Ovary (tissue), 9 donors: ENCODE results near the gene CYP27B1. TPM values are rescaled to one million over a fixed set of nuclear protein-coding genes. Genes with fewer than 3 reads are reported as not detected.
A peak's percentile ranks its signal among the peaks of the same experiment; 100 is the strongest.

ENCODE experiments used
- DNase-seq, 5 donors: peaks; one replicate each; pipeline ENCODE4 v3.0.0-alpha.2; 2019 to 2020
- H3K27ac ChIP-seq, 2 donors: fragments of 200-600 bp; one replicate each; pipeline versions ENCODE4 v1.5.1 to v1.8.0; 2019 to 2022
- H3K27me3 ChIP-seq: fragments of 200-600 bp; one replicate; pipeline ENCODE4 v1.8.0; 2022
- H3K36me3 ChIP-seq: fragments of 200-600 bp; sonication (generic); one replicate; pipeline ENCODE4 v1.5.1; 2019
- H3K4me1 ChIP-seq: one replicate; pipeline ENCODE4 v1.8.1; 2013; ENCODE audit warnings: mild to moderate bottlenecking, moderate library complexity; ENCODE audit not compliant: insufficient read depth
- H3K4me3 ChIP-seq: fragments of 200-600 bp; sonication (generic); one replicate; pipeline ENCODE4 v1.5.1; 2017
- H3K9me3 ChIP-seq, 2 donors: fragments of 200-600 bp in 1 of 2; sonication (generic) in 1 of 2; one replicate each; pipeline versions ENCODE4 v1.5.1 to v1.8.1; 2013 to 2019; ENCODE audit warnings: mild to moderate bottlenecking in 1 of 2, moderate library complexity in 1 of 2
- CTCF ChIP-seq, 3 donors: fragments of 450-650 bp in 2 of 3; fragments of 200-600 bp in 1 of 3; IDR thresholded peaks; one replicate each; pipeline versions ENCODE4 v1.5.1 to v1.8.0; 2016 to 2022; ENCODE audit warnings: antibody characterized with exemption in 3 of 3, mild to moderate bottlenecking in 1 of 3
- EP300 ChIP-seq: sonication (generic); formaldehyde crosslinking; IDR thresholded peaks from one replicate; pipeline ENCODE4 v1.6.1; 2017; ENCODE audit warnings: antibody characterized with exemption
- POLR2A ChIP-seq: fragments of 450-650 bp; IDR thresholded peaks from one replicate; pipeline ENCODE4 v1.6.1; 2017; ENCODE audit warnings: antibody characterized with exemption, mild to moderate bottlenecking, moderate library complexity
- WGBS, 3 donors: extraction: QIAGEN DNeasy Blood & Tissue Kit in 1 of 3; methylation state at CpG; one replicate each; pipeline versions ENCODE4 v1.1.5 to v1.1.7; 2013 to 2017; 5-methylcytosine and 5-hydroxymethylcytosine counted together
- intact Hi-C, 4 donors: fragments of 100-400 bp; cut with DNase I; formaldehyde crosslinking; loops; one replicate each; pipeline versions ENCODE4 v1.11.0 to v1.15.1; 2022 to 2023
- polyA plus RNA-seq, 2 donors: library from polyadenylated mRNA; stranded (reverse); fragments of 200-250 nt in 1 of 2; fragments of 350-450 nt in 1 of 2; fragmentation: Illumina TruSeq in 1 of 2; extraction: RNeasy Lipid Tissue Mini Kit (QIAGEN cat#74804) in 1 of 2; gene quantifications; one replicate each; pipeline ENCODE4 v1.2.3, GENCODE V29; 2013 to 2014
- total RNA-seq, 7 donors: library from RNA; depleted of rRNA in 2 of 7; stranded (reverse); fragments of >200 nt in 2 of 7; fragmentation: NEBNext Ultra II Directional in 3 of 7; extraction: Animal tissue kit (Norgen Biotek cat#: 25700) in 3 of 7; gene quantifications; one replicate each; pipeline versions ENCODE4 v1.1.0 to v1.2.4, GENCODE V29; 2016 to 2023
- donor health status: DM: no; HTN: no; CAD: no; lungs with moderate emphysema.
- donor health status: DM: no; HTN: no; CAD: no.
- donor health status: Bipolar disorder and iron deficiency.
- donor health status: DM: yes; HTN: yes; CAD: no.
- donor health status: DM: no; HTN: no; CAD: no.
- donor health status: DM: yes; HTN: yes; CAD: no.

Gene CYP27B1
- total and polyA plus RNA-seq, 9 donors, result 0.12 to 2.5 (median 0.92) TPM

GRCh38 chr12:57732270-57732669 is 34.6 kb downstream of the CYP27B1 start:
- peaks cover 3% of the 10 kb centered on the region for H3K27me3 ChIP-seq
- H3K27ac ChIP-seq, result no peak overlapping the region
- no peaks in the 10 kb centered on the region for H3K9me3 ChIP-seq
- WGBS, 3 donors, result 79 to 89% (median 87%) methylated on average over 4 of the region's 4 CpGs
- peaks cover 3% of the 10 kb centered on the region for H3K4me1 ChIP-seq
- TF ChIP-seq CTCF (IDR thresholded peaks at IDR 0.05), result no peak
- no peak for TF ChIP-seq POLR2A
- TF ChIP-seq EP300, result no peak
- H3K36me3 ChIP-seq, result no peaks in the 10 kb centered on the region
- intact Hi-C loops, result loop anchor here in 1 of 4 donors (5.0 kb wide), 1 partner anchor 705 kb away; no protein-coding TSS in a partner anchor
- no peak for DNase-seq
- H3K4me3 ChIP-seq, result no peak overlapping the region

- H3K4me3 ChIP-seq, result no peak overlapping the region
- WGBS, 3 donors, result 79 to 81% (median 81%) methylated on average over 19 of the region's 19 CpGs
- H3K36me3 ChIP-seq, result no peaks in the 10 kb centered on the region
- H3K27me3 ChIP-seq, result no peaks in the 10 kb centered on the region
- H3K27ac ChIP-seq, result no peak overlapping the region
- peaks cover 5% of the 10 kb centered on the region for H3K4me1 ChIP-seq
- TF ChIP-seq EP300 (no peak), POLR2A (no peak), CTCF (IDR thresholded peaks at IDR 0.05) (no peak)
- H3K9me3 ChIP-seq, result no peaks in the 10 kb centered on the region
- DNase-seq, result peak in 1 of 5 donors; percentile 2
- intact Hi-C loops, result loop anchor here in 1 of 4 donors (5.0 kb wide), 1 partner anchor 706 kb away; no protein-coding TSS in a partner anchor
These were observed 35.3 kb downstream of the CYP27B1 start for GRCh38 chr12:57731411-57732080.

GRCh38 chr12:57730336-57731067 is 36.4 kb downstream of the CYP27B1 start:
- Histone ChIP-seq H3K27me3 (no peaks in the 10 kb centered on the region), H3K4me1 (peaks cover 7% of the 10 kb centered on the region), H3K9me3 (no peaks in the 10 kb centered on the region), H3K4me3 (no peak overlapping the region), H3K27ac (no peak overlapping the region), H3K36me3 (no peaks in the 10 kb centered on the region)
- DNase-seq, result peak in 1 of 5 donors; percentile 10
- WGBS, 3 donors, result 75 to 81% (median 81%) methylated on average over 13 of the region's 13 CpGs
- no peak for TF ChIP-seq EP300
- TF ChIP-seq CTCF (IDR thresholded peaks at IDR 0.05), result no peak
- no peak for TF ChIP-seq POLR2A
- intact Hi-C loops, result loop anchor here in 1 of 4 donors (5.0 kb wide), 1 partner anchor 707 kb away; no protein-coding TSS in a partner anchor

GRCh38 chr12:57729321-57729844 is 37.5 kb downstream of the CYP27B1 start:
- intact Hi-C loops, result no loop called here
- WGBS, 3 donors, result 44 to 57% (median 47%) methylated on average over 5 of the region's 5 CpGs
- Histone ChIP-seq H3K36me3 (no peaks in the 10 kb centered on the region), H3K27ac (no peak overlapping the region), H3K4me1 (peaks cover 7% of the 10 kb centered on the region), H3K9me3 (no peaks in the 10 kb centered on the region), H3K27me3 (no peaks in the 10 kb centered on the region), H3K4me3 (no peak overlapping the region)
- DNase-seq, result peak in 2 of 5 donors; percentile 10
- TF ChIP-seq CTCF (IDR thresholded peaks at IDR 0.05) (no peak), POLR2A (no peak), EP300 (no peak)
